Measurements from ENCODE around the gene S100A8. TPM values are rescaled to one million over a fixed set of nuclear protein-coding genes. Genes with fewer than 3 reads are reported as not detected.

The S100A8 gene
- total and polyA plus RNA-seq, 9 donors, result 5.3 to 60.5 (median 9.1) TPM

DNA sequence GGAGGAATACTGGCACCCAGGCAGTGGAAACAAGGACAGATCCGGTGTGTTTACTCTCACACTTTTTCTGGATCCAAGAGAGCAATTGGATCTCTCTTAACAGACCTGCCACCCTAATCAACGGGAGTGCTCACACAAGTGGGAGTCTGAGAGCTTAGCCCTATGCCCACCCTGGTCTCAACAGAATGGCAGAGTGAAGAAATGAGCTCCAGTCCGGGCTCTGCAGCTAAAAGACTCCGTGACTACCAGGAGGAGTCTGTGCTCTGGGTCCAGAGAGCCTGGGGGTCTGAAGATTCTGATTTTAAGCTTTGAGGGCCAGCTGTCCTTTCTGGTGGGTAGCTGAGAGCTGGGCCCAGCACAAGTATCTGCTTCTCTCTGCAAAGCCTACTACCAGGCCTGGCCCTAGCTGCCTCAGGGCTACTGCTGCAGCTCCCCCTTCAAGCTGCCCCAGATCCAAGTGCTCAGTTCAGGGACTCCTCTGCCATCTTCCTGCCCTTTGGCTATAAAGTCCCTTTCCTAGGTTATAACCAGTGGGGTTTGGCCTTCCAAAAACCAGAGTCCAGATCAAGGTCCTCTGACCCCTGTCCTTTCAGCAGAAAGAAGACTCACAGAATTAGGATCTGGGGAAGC is 29.3 kb downstream of the S100A8 start:
- intact Hi-C loops (cut with DNase I), result no loop called here
- Histone ChIP-seq H3K4me1 (ENCODE audit: insufficient read depth) (no peaks in the 10 kb centered on the region), H3K27me3 (no peaks in the 10 kb centered on the region), H3K36me3 (no peaks in the 10 kb centered on the region), H3K27ac (no peak overlapping the region), H3K9me3 (no peaks in the 10 kb centered on the region), H3K4me3 (no peak overlapping the region)
- no peak for DNase-seq
- WGBS, 3 donors, result 78 to 87% (median 84%) methylated on average over 4 of the region's 4 CpGs
- TF ChIP-seq POLR2A (IDR thresholded peaks at IDR 0.05), result no peak

DNA sequence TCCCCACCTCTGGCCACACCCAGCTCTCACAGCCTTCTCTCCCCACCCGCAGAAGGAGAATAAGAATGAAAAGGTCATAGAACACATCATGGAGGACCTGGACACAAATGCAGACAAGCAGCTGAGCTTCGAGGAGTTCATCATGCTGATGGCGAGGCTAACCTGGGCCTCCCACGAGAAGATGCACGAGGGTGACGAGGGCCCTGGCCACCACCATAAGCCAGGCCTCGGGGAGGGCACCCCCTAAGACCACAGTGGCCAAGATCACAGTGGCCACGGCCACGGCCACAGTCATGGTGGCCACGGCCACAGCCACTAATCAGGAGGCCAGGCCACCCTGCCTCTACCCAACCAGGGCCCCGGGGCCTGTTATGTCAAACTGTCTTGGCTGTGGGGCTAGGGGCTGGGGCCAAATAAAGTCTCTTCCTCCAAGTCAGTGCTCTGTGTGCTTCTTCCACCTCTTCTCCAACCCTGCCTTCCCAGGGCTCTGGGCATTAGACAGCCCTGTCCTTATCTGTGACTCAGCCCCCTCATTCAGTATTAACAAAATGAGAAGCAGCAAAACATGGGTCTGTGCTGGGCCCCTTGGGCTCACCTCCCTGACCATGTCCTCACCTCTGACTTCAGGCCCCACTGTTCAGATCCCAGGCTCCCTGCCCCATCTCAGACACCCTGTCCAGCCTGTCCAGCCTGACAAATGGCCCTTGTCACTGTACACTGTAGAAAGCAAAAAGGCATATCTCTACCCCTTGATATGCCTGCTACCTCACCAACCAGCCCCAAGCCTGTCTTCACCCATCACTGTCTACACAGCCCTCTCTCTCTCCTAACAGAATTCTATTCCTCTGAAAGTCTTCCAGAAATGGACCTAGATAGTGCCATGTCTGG is 30.0 kb downstream of the S100A8 start:
- no peaks in the 10 kb centered on the region for H3K4me1 ChIP-seq (ENCODE audit: insufficient read depth)
- intact Hi-C loops (cut with DNase I), result no loop called here
- 91 to 96% (median 92%) methylated on average over 11 of the region's 11 CpGs for whole genome bisulfite sequencing, 3 donors
- no peaks in the 10 kb centered on the region for H3K27me3 ChIP-seq
- TF ChIP-seq POLR2A (IDR thresholded peaks at IDR 0.05) (no peak), EP300 (IDR thresholded peaks at IDR 0.05) (no peak)
- TF ChIP-seq, protein P1, sequence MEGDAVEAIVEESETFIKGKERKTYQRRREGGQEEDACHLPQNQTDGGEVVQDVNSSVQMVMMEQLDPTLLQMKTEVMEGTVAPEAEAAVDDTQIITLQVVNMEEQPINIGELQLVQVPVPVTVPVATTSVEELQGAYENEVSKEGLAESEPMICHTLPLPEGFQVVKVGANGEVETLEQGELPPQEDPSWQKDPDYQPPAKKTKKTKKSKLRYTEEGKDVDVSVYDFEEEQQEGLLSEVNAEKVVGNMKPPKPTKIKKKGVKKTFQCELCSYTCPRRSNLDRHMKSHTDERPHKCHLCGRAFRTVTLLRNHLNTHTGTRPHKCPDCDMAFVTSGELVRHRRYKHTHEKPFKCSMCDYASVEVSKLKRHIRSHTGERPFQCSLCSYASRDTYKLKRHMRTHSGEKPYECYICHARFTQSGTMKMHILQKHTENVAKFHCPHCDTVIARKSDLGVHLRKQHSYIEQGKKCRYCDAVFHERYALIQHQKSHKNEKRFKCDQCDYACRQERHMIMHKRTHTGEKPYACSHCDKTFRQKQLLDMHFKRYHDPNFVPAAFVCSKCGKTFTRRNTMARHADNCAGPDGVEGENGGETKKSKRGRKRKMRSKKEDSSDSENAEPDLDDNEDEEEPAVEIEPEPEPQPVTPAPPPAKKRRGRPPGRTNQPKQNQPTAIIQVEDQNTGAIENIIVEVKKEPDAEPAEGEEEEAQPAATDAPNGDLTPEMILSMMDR (IDR thresholded peaks at IDR 0.05), result no peak
- H3K36me3 ChIP-seq, result no peaks in the 10 kb centered on the region
- H3K4me3 ChIP-seq, result no peak overlapping the region
- no peak for DNase-seq
- no peak overlapping the region for H3K27ac ChIP-seq
- no peaks in the 10 kb centered on the region for H3K9me3 ChIP-seq

DNA sequence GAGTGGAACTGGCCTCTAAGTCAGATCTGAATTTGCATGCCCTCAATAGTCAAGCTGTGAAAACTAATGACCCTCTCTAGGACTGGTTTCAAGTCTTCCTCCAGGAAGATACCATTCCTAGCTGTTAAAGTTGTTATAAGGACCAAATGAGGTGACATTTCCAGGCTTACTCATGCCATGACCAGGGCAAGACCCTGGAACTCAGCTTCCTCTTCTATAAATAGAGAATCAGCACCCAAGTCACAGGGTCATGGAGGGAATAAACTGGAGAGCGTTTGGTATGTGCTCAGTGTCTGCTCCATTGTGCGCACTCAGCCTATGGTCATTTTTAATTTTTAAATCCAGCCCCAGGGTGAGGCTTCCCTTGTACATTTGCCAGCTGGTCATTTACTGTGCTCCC is 30.7 kb downstream of the S100A8 start:
- Histone ChIP-seq H3K4me3 (no peak overlapping the region), H3K27me3 (no peaks in the 10 kb centered on the region), H3K4me1 (ENCODE audit: insufficient read depth) (no peaks in the 10 kb centered on the region), H3K9me3 (no peaks in the 10 kb centered on the region), H3K36me3 (no peaks in the 10 kb centered on the region), H3K27ac (no peak overlapping the region)
- 88 to 93% (median 90%) methylated on average over 2 of the region's 2 CpGs for whole genome bisulfite sequencing, 3 donors
- no peak for DNase-seq
- intact Hi-C loops (cut with DNase I), result no loop called here
- TF ChIP-seq POLR2A (IDR thresholded peaks at IDR 0.05) (no peak), EP300 (IDR thresholded peaks at IDR 0.05) (no peak)
- TF ChIP-seq, protein P1 (IDR thresholded peaks at IDR 0.05), result no peak

DNA sequence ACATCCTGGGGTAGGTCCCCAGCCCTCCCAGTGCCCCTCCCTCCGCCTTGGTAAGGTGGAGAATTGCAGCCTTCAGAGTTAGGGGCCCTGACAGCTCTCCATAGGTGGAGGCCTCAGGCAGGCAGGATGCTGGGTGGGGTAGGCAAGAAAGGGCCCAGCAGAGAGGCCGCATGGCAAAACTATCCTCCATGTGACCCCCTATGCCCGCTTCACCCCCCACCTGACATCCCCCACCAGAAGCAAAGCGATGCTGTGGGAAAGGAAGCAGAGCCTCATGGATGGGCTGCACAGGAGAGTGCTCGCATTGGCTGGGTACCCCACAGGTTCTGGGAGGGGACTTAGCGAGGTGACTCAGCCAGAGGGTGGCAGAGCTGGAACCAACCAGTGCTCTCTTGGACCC is 31.6 kb downstream of the S100A8 start:
- no peak overlapping the region for H3K4me3 ChIP-seq
- no peak for DNase-seq
- no peaks in the 10 kb centered on the region for H3K36me3 ChIP-seq
- no peak overlapping the region for H3K27ac ChIP-seq
- intact Hi-C loops (cut with DNase I), result loop anchor here in 3 of 4 donors (5.0 to 10.0 kb wide), 4 partner anchors 133 to 206 kb away; partner anchors contain the start of gene S100A2 (in 1 of the 3)
- no peaks in the 10 kb centered on the region for H3K9me3 ChIP-seq
- H3K4me1 ChIP-seq (ENCODE audit: insufficient read depth), result no peaks in the 10 kb centered on the region
- TF ChIP-seq EP300 (IDR thresholded peaks at IDR 0.05) (no peak), POLR2A (IDR thresholded peaks at IDR 0.05) (no peak)
- TF ChIP-seq, protein P1 (IDR thresholded peaks at IDR 0.05), result no peak
- H3K27me3 ChIP-seq, result no peaks in the 10 kb centered on the region
- WGBS, 3 donors, result 95 to 98% (median 98%) methylated on average over 6 of the region's 6 CpGs

DNA sequence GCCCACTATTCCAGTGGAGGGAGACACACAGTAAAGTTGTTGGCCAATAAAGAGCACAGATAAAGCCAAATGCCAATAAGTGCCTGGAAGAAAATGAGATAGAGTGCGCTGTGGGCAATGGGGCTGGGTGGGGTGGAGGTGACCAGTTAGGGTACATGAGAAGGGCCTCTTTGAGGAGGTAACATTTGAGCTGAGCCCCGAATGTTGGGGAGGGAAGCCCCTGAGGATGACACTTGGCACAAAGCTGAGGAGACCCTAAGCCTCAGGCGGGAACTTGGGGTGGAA is 32.2 kb downstream of the S100A8 start:
- H3K4me3 ChIP-seq, result no peak overlapping the region
- H3K36me3 ChIP-seq, result no peaks in the 10 kb centered on the region
- WGBS, 3 donors, result 93 to 96% (median 96%) methylated on average over 3 of the region's 3 CpGs
- TF ChIP-seq EP300 (IDR thresholded peaks at IDR 0.05), result no peak
- TF ChIP-seq POLR2A (IDR thresholded peaks at IDR 0.05), result no peak
- TF ChIP-seq, protein P1 (IDR thresholded peaks at IDR 0.05), result no peak
- no peak for DNase-seq
- H3K4me1 ChIP-seq (ENCODE audit: insufficient read depth), result no peaks in the 10 kb centered on the region
- intact Hi-C loops (cut with DNase I), result loop anchor here in 3 of 4 donors (5.0 to 10.0 kb wide), 4 partner anchors 134 to 206 kb away; partner anchors contain the start of gene S100A2 (in 1 of the 3)
- H3K27ac ChIP-seq, result no peak overlapping the region
- no peaks in the 10 kb centered on the region for H3K27me3 ChIP-seq
- no peaks in the 10 kb centered on the region for H3K9me3 ChIP-seq
